D721Med (cell line): ENCODE data around the gene AFDN.

Experiments
- DNase-seq: peaks from one replicate; pipeline ENCODE4 v3.0.0; 2011; ENCODE audit warnings: low spot score; ENCODE audit not compliant: insufficient read length
- FAIRE-seq: peaks from 2 replicates; lab custom pipeline; 2011; peaks lifted over from hg19 to GRCh38; lab: Jason Lieb, UNC
- TF ChIP-seq, protein P1 (sequence below): IDR thresholded peaks from 2 replicates; pipeline ENCODE4 v1.5.1; 2012; ENCODE audit warnings: mild to moderate bottlenecking, control low read depth; ENCODE audit not compliant: insufficient read depth; ENCODE audit errors: missing control alignments

Gene AFDN, protein sequence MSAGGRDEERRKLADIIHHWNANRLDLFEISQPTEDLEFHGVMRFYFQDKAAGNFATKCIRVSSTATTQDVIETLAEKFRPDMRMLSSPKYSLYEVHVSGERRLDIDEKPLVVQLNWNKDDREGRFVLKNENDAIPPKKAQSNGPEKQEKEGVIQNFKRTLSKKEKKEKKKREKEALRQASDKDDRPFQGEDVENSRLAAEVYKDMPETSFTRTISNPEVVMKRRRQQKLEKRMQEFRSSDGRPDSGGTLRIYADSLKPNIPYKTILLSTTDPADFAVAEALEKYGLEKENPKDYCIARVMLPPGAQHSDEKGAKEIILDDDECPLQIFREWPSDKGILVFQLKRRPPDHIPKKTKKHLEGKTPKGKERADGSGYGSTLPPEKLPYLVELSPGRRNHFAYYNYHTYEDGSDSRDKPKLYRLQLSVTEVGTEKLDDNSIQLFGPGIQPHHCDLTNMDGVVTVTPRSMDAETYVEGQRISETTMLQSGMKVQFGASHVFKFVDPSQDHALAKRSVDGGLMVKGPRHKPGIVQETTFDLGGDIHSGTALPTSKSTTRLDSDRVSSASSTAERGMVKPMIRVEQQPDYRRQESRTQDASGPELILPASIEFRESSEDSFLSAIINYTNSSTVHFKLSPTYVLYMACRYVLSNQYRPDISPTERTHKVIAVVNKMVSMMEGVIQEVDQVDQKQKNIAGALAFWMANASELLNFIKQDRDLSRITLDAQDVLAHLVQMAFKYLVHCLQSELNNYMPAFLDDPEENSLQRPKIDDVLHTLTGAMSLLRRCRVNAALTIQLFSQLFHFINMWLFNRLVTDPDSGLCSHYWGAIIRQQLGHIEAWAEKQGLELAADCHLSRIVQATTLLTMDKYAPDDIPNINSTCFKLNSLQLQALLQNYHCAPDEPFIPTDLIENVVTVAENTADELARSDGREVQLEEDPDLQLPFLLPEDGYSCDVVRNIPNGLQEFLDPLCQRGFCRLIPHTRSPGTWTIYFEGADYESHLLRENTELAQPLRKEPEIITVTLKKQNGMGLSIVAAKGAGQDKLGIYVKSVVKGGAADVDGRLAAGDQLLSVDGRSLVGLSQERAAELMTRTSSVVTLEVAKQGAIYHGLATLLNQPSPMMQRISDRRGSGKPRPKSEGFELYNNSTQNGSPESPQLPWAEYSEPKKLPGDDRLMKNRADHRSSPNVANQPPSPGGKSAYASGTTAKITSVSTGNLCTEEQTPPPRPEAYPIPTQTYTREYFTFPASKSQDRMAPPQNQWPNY (N-terminal part only)

DNA sequence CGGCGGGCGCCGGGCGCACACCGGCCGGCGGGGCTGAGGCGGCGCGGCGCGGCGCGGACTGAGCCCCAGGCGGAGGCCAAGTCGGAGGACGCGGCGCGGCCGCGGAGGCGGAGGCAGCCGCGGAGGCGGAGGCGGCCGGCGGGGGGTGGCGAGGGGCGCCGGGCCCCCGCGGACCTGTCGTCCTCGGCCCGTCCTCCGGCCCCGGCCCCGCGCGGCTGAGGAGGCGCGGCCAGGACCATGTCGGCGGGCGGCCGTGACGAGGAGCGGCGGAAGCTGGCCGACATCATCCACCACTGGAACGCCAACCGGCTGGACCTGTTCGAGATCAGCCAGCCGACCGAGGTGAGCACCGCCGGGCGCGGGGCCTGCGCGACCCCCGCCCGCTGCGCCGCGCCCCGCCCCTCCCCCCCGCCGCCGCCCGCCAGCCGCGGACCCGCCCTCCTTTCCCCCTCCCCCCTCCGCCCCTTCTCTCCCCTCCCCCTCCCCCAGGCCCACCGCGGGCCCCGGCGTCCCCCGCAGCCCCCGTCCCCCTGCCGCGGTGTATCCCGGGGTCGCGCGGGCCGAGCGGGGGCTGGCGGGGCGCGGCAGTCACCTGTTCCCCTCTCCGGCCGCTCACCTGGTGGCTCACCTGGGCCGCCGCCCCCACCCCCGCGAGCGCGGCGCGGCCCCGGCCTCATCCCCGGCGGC, at the start of gene AFDN:
AFDN (plus strand) TSS at position 16 of the 687 bp plus-strand sequence; CDS start at position 238, 222 bp downstream.
- FAIRE-seq (no peak), DNase-seq (no peak)
- TF ChIP-seq, protein P1, sequence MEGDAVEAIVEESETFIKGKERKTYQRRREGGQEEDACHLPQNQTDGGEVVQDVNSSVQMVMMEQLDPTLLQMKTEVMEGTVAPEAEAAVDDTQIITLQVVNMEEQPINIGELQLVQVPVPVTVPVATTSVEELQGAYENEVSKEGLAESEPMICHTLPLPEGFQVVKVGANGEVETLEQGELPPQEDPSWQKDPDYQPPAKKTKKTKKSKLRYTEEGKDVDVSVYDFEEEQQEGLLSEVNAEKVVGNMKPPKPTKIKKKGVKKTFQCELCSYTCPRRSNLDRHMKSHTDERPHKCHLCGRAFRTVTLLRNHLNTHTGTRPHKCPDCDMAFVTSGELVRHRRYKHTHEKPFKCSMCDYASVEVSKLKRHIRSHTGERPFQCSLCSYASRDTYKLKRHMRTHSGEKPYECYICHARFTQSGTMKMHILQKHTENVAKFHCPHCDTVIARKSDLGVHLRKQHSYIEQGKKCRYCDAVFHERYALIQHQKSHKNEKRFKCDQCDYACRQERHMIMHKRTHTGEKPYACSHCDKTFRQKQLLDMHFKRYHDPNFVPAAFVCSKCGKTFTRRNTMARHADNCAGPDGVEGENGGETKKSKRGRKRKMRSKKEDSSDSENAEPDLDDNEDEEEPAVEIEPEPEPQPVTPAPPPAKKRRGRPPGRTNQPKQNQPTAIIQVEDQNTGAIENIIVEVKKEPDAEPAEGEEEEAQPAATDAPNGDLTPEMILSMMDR, result no peak

DNA sequence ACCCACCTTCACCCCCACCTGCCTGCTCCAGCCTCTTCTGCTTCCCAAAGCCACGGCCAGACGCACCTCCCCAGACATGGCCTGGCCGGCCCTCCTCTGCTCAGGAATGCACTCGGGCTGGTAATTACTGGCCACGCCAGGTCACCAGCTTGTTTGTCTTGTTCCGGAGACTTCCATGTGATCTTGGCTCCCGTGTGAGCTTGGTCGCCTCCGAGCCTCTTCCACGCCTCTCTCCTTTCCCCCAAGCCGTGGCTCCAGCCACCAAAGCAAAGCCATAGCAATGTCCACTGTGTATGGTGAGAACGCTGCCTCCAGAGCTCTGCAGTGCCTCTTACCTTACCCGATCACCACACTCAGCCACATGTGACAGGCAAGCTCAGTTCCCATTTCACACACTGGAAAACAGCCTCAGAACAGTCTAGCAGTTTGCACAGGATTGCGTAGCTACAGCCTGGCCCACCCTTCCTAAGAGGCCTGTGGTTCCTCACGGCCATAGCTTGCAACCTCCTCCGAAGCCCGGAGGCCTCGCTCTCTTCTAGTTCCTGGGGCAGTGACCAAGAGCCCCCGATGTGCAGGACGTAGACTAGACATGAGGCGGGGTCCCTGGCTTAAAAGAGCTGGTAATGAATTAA, 48.1 kb upstream of the AFDN start:
- DNase-seq (no peak), FAIRE-seq (no peak)
- TF ChIP-seq, protein P1, result no peak

GRCh38 chr6:167779129-167779992, 47.4 kb upstream of the AFDN start:
- TF ChIP-seq, protein P1, result no peak
- DNase-seq (no peak), FAIRE-seq (no peak)

- FAIRE-seq, result no peak
- no peak for DNase-seq
- TF ChIP-seq, protein P1, result no peak
These were observed 46.6 kb upstream of the AFDN start for GRCh38 chr6:167779993-167780655.

GRCh38 chr6:167781066-167781767, 45.5 kb upstream of the AFDN start:
- FAIRE-seq (no peak), DNase-seq (no peak)
- TF ChIP-seq, protein P1, result no peak
